GM21381 (cell line): ENCODE measurements around the gene MSL2.
"Not testable (repeated sequence)": the region's sequence is repeated elsewhere in the genome, so short reads cannot be mapped to it uniquely, and the experiment has no call there.

ENCODE experiments used
- ATAC-seq: cut with Tn5 transposase; IDR thresholded peaks from one replicate; pipeline ENCODE4 v1.9.1; 2021; ENCODE audit warnings: mild to moderate bottlenecking, moderate library complexity; ENCODE audit not compliant: unreplicated experiment

MSL2 gene

DNA sequence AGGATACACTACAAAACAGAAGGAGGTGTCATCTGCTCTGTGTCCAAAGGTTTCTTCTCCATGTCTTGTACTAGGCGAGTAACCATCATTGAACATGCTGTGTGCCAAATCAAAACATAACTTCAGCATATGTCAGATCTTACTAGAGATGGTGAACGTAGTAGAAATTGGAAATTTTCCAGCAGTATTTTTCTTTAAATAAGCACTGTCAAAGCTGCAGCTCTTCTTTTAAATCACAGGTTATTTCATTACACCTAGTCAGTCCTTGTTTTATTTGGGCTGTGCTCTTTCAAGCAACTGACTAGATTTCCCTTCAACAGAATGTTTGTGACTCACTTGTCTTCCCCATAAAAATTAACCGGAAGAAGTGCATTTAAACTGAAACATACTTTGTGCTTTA is 46.5 kb downstream of the MSL2 start:
- no peak for ATAC-seq

DNA sequence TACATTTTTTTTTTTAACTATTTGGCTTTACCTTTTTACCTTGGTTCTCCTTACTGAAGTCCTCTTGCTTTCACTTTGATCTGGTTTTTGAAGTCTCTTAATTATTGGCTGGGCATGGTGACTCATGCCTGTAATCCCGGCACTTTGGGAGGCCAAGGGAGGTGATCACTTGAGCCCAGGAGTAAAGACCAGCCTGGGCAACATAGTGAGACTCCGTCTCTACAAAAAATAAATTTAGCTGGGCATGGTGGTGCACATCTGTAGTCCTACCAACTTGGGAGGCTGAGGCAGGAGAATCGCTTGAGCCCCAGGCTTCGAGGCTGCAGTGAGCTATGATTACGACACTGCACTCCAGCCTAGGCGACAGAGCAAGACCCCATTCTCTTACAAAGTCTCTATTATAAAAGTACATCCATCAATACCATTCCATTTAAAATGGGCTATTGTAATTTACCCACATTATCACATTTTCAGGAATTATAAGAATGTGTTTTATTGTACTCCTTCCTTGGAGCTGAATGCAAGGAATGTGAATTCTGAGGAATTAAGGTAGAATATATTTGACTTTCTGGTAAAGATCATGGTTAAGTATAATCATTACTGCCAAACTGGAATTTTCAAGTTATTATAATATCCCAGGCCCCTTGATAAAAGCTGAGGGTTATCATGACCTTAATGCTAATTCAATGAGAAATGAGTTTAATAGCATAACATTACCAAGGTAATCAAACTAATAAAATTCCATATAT is 49.0 kb downstream of the MSL2 start:
- ATAC-seq, result no peak

DNA sequence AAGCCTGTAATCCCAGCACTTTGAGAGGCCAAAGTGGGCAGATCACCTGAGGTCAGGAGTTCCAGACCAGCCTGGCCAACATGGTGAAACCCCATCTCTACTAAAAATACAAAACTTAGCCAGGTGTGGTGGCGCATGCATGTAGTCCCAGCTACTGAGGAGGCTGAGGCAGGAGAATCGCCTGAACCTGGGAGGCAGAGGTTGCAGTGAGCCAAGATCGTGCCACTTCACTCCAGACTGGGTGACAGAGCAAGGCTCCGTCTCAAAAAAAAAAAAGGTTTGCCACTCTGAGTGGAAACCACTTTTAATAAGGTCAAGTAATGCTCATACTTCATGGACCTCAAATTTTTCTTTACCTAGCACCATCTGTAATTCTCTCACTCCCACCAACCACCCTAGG is 51.7 kb downstream of the MSL2 start:
- not testable (repeated sequence) for ATAC-seq

DNA sequence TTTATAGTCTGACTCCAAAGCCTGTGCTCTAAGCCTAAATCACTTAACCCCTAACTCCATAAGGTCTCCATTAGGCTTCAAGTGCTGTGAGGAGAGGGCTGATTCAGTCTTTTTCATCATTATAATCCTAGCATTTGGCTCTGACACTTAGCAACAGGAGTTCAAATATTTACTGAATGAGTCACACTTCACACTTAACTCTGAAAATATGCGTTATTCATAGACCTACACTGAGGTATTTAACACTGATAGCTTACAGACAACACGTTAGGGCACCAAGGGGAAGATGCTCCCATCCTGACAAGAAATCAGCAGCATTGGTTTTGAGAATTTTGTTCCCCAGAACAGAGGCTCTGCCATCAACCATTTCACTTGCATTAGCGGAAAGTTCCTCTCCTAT is 53.5 kb downstream of the MSL2 start:
- no peak for ATAC-seq

DNA sequence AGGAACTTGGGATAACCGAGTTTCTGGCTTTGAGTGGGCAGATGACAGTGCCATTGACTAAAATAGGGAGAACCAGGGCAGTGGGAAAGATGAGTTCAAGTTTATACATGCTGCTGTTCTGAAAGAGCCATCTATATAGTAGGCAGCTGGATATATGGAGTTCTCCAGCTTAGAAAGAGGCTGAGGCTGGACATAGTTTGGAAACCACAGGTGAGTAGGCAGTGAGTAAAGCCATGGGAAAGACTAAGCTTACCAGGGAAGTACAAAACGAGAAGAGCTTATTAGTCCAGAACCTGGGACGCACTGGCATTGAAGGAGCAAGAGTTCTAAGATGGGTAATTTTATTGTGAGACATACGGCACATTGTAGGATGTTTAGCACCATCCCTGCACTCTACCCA is 54.2 kb downstream of the MSL2 start:
- no peak for ATAC-seq

DNA sequence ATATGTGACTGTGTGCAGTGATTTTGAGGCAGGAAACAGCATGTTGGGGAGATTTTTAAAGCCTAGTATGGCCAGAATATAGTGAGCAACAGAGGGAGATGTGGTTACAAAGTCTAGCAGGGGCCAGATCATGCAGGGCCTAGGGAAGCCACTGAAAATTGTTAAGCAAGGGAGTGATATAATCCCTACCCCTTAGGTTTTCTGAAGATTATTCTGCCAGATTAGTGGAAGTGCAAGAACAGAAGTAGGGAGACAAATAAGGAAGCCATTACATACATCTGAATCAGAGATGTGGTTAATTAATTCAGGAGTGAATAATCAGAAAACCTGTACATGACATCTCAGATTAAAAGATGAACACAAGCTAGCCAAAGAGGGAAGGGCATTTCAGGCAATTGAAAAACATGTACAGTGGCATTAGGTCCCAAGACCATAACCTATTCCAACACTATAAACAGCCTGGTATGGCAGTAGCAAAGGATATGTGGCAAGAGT is 54.8 kb downstream of the MSL2 start:
- ATAC-seq, result no peak

DNA sequence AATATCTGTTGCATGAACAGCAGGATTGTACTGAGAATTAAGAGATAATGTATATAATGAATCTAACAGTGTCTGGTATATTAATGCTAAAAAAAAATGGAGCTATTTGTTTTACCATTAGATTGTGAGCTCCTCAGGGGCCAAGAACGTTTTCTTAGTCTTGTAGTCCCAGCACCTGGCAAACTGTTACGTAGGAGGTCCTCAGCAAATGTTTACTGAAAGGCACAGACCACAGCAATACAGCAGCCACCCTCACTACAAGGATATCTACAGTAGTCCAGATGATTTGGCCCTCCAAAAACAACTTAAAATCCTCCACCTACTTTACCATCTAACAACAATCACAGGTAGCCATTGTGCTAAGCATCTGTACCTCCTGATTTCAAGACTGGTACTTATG is 59.7 kb downstream of the MSL2 start:
- ATAC-seq, result no peak

DNA sequence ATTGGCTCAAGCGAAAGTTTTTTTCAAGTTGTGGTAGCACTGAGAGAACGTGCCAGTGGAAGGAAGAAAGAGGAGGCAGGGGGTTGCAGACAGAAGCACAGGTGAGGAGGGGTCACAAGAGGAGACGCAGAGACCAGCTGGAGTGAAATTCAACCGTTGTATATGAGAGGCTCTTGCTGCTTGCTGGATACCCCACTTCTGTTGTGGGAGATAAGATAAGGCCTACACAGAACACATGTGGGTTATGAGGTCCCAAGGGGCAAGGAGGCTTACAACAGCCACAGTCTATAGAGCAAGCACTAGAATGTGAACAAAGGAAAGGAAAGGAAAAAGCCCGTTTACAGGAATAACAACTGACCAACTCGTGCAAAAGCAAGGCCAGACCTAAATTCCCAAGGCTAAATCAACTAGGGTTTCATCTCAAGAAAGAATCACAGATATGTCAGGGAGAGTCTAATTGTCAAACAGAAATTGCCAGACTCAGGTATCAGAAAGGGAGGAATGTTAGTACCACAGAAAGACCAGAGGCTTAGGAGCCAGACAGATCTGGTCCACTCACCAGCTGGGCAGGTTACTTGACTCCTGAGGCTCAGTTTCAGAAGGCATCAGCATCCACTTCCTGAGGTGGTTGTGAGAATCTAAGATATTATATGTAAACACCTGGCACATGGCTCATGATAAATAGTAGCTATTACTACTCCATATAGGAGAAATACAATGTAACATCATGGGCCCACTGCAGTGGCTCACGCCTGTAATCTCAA is 60.9 kb downstream of the MSL2 start:
- no peak for ATAC-seq

DNA sequence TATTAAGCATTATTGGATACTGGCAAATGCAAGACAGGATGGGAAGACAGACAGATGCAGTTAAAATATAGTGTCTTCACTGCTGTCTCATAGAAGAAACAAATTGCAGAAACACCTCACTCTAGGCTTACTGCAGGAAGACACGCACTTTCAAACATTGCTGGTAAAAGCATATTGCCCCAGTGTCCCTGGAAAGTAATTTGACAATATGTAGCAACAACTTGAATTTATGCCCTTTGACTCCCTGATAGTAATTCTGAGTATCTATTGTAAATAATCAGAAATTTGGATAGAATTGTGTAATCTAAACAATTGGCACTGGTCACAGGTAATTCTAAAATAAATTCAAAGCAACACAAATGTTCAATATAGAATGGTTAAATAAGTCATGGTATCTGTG is 62.0 kb downstream of the MSL2 start:
- ATAC-seq, result no peak

DNA sequence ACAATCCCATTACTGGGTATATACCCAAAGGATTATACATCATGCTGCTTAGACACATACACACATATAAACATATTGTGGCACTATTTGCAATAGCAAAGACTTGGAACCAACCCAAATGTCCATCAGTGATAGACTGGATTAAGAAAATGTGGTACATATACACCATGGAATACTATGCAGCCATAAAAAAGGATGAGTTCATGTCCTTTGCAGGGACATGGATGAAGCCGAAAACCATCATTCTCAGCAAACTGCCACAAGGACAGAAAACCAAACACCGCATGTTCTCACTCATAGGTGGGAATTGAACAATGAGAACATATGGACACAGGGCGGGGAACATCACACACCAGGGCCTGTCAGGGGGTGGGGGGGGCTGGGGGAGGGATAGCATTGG is 64.5 kb downstream of the MSL2 start:
- ATAC-seq, result not testable (repeated sequence)

DNA sequence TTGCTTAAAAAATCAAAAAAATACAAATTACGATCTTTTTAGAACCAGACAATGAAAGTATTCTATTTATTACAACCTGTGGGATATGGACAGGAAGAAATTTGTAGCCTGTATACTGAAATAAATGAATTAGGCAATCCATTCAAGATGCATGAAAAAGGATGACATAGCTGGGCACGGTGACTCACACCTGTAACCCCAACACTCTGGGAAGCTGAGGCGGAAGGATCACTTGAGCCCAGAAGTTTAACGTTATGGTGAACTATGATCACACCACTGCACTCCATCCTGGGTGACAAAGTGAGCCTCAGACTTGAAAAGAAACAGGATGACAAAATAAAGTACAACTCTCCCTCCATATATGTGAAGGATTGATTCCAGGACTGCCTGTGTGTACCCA is 74.1 kb downstream of the MSL2 start:
- ATAC-seq, result no peak

DNA sequence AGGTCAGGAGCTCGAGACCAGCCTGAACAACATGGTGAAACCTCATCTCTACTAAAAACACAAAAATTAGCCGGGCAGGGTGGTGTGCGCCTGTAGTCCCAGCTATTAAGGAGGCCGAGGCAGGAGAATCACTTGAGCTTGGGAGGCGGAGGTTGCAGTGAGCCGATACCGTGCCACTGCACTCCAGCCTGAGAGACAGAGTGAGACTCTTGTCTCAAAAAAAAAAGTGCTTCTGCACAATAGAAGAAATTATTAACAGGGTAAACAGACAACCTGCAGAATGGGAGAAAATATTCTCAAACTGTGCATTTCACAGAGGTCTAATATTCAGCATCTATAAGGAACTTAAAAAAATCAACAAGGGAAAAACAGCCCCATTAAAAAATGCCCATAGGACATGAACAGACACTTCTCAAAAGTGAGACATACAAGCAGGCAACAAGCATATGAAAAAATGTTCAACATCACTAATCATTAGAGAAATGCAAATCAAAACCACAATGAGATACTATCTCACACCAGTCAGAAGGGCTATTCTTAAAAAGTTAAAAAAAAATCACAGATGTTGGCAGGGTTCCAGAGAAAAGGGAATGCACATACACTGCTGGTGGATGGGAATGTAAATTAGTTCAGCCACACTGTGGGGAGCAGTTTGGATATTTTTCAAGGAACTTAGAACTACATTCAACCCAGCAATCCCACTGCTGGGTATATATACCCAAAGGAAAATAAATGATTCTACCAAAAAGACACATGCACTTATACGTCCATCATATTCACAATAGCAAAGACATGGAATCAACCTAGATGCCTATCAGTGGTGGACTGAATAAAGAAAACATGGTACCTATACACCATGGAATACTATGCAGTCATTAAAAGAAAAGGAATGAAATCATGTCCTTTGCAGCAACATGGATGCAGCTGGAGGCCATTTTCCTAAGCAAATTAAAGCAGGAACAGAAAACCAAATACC is 75.5 kb downstream of the MSL2 start:
- ATAC-seq, result no peak

DNA sequence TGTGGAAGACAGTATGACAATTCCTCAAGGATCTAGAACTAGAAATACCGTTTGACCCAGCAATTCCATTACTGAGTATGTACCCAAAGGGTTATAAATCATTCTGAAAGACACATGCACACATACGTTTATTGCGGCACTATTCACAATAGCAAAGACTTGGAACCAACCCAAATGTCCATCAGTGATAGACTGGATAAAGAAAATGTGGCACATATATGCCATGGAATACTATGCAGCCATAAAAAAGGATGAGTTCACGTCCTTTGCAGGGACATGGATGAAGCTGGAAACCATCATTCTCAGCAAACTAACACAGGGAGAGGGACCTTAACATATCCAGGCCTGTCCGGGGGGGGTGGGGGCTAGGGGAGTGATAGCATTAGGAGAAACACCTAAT is 76.4 kb downstream of the MSL2 start:
- not testable (repeated sequence) for ATAC-seq

DNA sequence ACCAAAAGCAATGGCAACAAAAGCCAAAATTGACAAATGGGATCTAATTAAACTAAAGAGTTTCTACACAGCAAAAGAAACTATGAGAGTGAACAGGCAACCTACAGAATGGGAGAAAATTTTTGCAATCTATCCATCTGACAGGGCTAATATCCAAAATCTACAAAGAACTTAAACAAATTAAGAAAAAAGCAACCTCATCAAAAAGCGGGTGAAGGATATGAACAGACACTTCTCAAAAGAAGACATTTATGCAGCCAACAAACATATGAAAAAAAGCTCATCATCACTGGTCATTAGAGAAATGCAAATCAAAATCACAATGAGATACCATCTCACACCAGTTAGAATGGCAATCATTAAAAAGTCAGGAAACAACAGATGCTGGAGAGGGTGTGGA is 76.8 kb downstream of the MSL2 start:
- ATAC-seq, result not testable (repeated sequence)

DNA sequence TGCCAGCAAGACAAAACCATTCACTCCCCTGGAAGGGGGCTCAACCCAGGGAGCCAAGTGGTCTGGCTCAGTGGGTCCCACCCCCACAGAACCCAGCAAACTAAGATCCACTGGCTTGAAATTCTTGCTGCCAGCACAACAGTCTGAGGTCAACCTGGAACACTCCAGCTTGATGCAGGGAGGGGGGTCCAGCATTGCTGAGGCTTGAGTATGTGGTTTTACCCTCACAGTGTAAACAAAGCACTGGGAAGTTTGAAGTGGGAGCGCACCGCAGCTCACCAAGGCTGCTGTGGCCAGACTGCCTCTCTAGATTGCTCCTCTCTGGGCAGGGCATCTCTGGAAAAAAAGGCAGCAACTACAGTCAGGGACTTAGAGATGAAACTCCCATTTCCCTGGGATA is 81.7 kb downstream of the MSL2 start:
- ATAC-seq, result no peak

DNA sequence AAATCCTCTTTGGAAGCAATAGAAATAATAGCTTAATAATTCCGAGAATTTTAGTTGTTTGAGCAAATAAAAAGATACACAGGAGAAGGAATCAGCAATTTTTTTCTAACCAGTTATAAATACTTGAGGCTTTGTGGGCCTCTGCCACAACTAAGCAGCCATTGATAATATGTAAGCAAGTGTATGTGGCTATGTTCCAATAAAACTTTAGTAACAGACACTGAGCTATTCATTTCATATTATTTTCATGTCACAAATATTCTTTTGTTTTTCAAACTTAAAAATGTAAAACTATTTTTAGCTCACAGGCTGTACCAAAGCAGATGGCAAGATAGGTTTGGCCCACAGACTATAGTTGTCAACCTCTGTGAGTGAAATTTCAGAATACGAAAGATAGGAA is 85.7 kb downstream of the MSL2 start:
- ATAC-seq, result no peak

DNA sequence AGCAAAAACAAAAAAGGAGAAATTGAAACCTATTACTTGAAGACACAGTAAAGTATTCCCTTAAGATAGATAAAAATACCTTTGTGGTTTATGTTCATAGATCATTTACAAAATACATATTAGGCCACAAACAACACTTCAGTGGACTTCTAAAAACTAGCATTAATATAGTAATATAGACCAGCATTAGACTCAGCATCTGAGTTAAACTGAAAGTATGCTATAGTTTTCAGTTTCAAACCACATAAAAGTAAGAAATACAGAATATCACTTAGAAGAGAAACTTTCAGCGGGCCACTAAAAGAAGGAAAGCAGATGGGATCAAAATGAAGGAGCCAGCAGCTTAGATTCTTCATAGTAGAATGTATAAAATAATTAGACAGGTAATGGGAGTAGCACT is 86.6 kb downstream of the MSL2 start:
- ATAC-seq, result peak; percentile 97

DNA sequence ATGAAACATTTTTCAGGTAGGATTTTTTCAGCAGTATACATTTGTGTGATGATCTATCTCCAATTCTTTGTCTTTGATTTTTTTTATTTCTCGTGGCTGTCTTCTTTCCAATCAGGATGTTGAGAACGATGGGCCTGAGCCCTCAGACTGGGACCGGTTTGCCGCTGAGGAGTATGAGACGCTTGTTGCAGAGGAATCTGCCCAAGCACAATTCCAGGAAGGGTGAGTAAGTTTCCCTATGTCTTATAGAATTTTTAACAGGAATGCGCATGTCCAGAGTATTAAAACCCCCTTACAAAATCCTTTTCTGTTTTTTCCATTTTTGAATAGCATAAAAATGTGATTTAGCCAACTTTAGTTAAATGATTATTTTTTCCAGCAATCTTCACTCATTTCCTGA is 90.0 kb downstream of the MSL2 start:
- ATAC-seq, result no peak

DNA sequence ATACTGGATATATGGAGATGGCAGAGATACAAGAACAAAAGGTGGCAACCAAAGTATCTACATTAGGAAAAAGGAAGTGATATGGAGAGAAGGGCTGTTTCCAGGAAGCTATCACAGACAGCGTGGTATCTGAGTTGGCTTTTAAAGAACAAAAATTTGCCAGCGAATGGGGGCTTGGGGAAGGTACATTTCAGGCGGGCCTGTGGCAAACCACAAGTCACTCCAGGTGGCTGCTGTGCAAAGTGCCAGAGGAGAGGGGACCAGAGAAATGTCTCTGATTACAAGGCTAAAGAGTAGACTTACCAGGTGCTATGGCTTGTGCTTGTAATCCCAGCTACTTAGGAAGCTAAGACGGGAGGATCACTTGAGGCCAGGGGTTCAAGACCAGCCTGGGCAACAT is 91.1 kb downstream of the MSL2 start:
- no peak for ATAC-seq
